Mesothelial cell of epicardium (in vitro differentiated cells): ENCODE data around the gene BMP8A. TPM values are rescaled to one million over a fixed set of nuclear protein-coding genes. Genes with fewer than 3 reads are reported as not detected.

Experiments
- DNase-seq, 2 experiments: peaks; one replicate each; pipeline ENCODE4 v3.0.0; 2021; ENCODE audit warnings: low spot score in 2 of 2; ENCODE audit not compliant: unreplicated experiment in 2 of 2
- H3K27ac Mint-ChIP-seq: 2 replicates; pipeline ENCODE4 v1.8.0; 2021; ENCODE audit warnings: mixed read lengths
- H3K27me3 Mint-ChIP-seq: 2 replicates; pipeline ENCODE4 v1.8.0; 2021; ENCODE audit warnings: low read depth, mixed read lengths
- H3K36me3 Mint-ChIP-seq: 2 replicates; pipeline ENCODE4 v1.8.0; 2021; ENCODE audit warnings: mixed read lengths
- H3K4me1 Mint-ChIP-seq: 2 replicates; pipeline ENCODE4 v1.8.0; 2021; ENCODE audit warnings: mixed read lengths
- H3K4me3 Mint-ChIP-seq: 2 replicates; pipeline ENCODE4 v1.8.0; 2021; ENCODE audit warnings: mild to moderate bottlenecking, moderate library complexity, mixed read lengths
- H3K9me3 Mint-ChIP-seq: 2 replicates; pipeline ENCODE4 v1.8.0; 2021; ENCODE audit warnings: mixed read lengths
- CTCF ChIP-seq: fragments of 200-600 bp; sonication (generic); IDR thresholded peaks from one replicate; pipeline ENCODE4 v1.5.0; 2021; ENCODE audit warnings: antibody characterized with exemption; ENCODE audit not compliant: unreplicated experiment
- total RNA-seq: library from RNA; stranded (reverse); gene quantifications from 3 replicates; pipeline ENCODE4 v1.2.1, GENCODE V29; 2021

Gene BMP8A
- total RNA-seq, 1 donor from 2014 or later: not detected

DNA sequence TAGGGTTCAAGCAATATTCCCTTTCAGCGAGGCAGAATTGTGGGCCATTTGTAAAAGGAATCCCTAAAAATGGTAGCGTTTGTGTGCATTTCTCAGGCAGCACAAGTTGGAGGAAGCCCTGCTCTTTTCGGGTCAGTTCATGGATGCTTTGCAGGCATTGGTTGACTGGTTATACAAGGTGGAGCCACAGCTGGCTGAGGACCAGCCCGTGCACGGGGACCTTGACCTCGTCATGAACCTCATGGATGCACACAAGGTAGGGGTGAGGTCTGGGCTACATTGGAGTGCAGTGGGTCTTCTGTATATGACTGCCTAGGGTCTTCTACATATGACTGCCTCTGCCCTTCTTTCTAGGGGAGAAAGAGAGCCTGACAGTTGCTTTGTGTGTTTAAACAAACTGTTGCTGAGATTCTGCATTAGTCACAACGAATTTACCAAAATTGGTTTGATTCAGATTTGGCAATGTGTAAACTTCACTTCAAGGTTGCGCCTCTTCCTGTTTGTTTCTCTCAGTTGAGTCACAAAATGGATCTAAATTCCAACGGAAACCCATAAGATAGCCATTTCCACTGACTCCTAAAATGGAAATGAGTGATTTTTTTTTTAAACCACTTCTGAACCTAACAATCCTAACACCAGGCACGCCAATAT lies 40.4 kb upstream of the BMP8A start:
- no peaks in the 10 kb centered on the region for H3K4me1 Mint-ChIP-seq
- TF ChIP-seq CTCF: no peak
- H3K27ac Mint-ChIP-seq: no peak overlapping the region
- no peaks in the 10 kb centered on the region for H3K27me3 Mint-ChIP-seq
- no peak for DNase-seq
- no peak overlapping the region for H3K4me3 Mint-ChIP-seq
- no peaks in the 10 kb centered on the region for H3K9me3 Mint-ChIP-seq
- H3K36me3 Mint-ChIP-seq: peaks cover 60% of the 10 kb centered on the region

- H3K4me3 Mint-ChIP-seq: no peak overlapping the region
- H3K27ac Mint-ChIP-seq: no peak overlapping the region
- no peaks in the 10 kb centered on the region for H3K9me3 Mint-ChIP-seq
- H3K36me3 Mint-ChIP-seq: peaks cover 63% of the 10 kb centered on the region
- DNase-seq: no peak
- no peak for TF ChIP-seq CTCF
- H3K4me1 Mint-ChIP-seq: no peaks in the 10 kb centered on the region
- H3K27me3 Mint-ChIP-seq: no peaks in the 10 kb centered on the region
Observed at GRCh38 chr1:39452081-39452480, 39.4 kb upstream of the BMP8A start.

DNA sequence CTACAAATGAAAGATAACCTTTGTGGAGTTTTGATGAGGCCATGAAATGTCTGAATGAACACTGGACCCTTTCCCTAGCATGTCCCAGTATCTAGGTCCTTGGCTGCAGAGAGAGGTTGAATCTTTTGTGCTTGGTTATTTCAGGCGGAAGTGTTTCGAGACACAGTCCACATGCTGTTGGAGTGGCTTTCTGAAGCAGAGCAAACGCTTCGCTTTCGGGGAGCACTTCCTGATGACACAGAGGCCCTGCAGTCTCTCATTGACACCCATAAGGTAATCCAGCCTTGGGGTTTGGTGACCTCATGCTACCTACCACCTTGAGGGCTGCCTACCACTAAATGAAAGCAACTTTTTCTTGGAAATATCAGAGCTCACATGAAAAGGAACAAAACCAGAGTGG lies 38.9 kb upstream of the BMP8A start:
- Mint-ChIP-seq H3K4me1 (no peaks in the 10 kb centered on the region), H3K27me3 (no peaks in the 10 kb centered on the region), H3K36me3 (peaks cover 63% of the 10 kb centered on the region), H3K9me3 (no peaks in the 10 kb centered on the region), H3K4me3 (no peak overlapping the region), H3K27ac (no peak overlapping the region)
- no peak for TF ChIP-seq CTCF
- DNase-seq: no peak

DNA sequence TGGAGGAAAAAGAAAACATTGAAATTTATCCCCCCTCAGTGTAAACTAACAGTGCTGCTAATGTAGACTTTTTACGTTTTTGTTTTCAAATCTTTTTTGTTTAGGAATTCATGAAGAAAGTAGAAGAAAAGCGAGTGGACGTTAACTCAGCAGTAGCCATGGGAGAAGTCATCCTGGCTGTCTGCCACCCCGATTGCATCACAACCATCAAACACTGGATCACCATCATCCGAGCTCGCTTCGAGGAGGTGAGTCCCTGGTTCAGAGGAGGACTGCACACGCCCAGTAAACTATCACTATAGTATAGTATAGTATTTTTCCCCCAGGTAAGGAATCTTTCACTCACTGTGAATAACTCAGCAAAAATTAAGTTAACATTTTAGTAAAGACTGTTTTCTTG lies 37.8 kb upstream of the BMP8A start:
- no peak for TF ChIP-seq CTCF
- no peaks in the 10 kb centered on the region for H3K27me3 Mint-ChIP-seq
- H3K4me1 Mint-ChIP-seq: no peaks in the 10 kb centered on the region
- H3K27ac Mint-ChIP-seq: no peak overlapping the region
- no peaks in the 10 kb centered on the region for H3K9me3 Mint-ChIP-seq
- H3K36me3 Mint-ChIP-seq: peaks cover 64% of the 10 kb centered on the region
- H3K4me3 Mint-ChIP-seq: no peak overlapping the region
- no peak for DNase-seq

GRCh38 chr1:39458991-39459390 lies 32.4 kb upstream of the BMP8A start:
- Mint-ChIP-seq H3K27ac (no peak overlapping the region), H3K4me3 (no peak overlapping the region), H3K36me3 (peaks cover 69% of the 10 kb centered on the region), H3K4me1 (no peaks in the 10 kb centered on the region), H3K9me3 (no peaks in the 10 kb centered on the region), H3K27me3 (no peaks in the 10 kb centered on the region)
- TF ChIP-seq CTCF: no peak
- DNase-seq: no peak

GRCh38 chr1:39462074-39462473 lies 29.4 kb upstream of the BMP8A start:
- Mint-ChIP-seq H3K4me1 (no peaks in the 10 kb centered on the region), H3K4me3 (no peak overlapping the region), H3K27ac (no peak overlapping the region), H3K27me3 (no peaks in the 10 kb centered on the region), H3K9me3 (no peaks in the 10 kb centered on the region), H3K36me3 (peaks cover 63% of the 10 kb centered on the region)
- DNase-seq: no peak
- TF ChIP-seq CTCF: no peak
